Measurements from ENCODE around the gene MAPK14.

DNA sequence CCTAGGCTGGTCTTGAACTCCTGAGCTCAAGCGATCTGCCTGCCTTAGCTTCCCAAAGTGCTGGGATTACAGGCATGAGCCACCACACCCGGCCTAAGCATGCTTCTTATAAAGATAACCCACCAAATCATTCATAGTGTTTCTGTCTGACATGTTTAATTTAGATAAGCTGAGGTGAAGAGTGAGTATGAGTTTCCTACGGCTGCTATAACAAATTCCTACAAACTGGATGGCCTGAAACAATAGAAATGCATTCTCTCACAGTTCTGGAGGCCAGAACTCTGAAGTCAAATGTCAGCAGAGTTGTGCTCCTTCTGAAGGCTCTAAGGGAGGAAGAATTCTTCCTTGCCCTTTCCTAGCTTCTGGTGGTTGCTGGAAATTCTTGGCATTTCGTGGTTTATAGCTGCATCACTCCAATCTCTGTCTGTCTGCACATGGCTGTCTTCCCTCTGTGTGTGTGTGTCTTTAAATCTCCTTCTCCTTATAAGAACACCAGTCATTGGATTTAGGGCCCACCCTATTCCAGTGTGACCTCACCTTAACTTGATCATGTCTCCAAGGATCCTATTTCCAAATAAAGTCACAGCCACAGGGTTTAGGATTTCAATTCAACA lies 132.6 kb downstream of the MAPK14 start:
- no peak for TF ChIP-seq POLR2A (IDR thresholded peaks at IDR 0.05)
- TF ChIP-seq, protein P1, sequence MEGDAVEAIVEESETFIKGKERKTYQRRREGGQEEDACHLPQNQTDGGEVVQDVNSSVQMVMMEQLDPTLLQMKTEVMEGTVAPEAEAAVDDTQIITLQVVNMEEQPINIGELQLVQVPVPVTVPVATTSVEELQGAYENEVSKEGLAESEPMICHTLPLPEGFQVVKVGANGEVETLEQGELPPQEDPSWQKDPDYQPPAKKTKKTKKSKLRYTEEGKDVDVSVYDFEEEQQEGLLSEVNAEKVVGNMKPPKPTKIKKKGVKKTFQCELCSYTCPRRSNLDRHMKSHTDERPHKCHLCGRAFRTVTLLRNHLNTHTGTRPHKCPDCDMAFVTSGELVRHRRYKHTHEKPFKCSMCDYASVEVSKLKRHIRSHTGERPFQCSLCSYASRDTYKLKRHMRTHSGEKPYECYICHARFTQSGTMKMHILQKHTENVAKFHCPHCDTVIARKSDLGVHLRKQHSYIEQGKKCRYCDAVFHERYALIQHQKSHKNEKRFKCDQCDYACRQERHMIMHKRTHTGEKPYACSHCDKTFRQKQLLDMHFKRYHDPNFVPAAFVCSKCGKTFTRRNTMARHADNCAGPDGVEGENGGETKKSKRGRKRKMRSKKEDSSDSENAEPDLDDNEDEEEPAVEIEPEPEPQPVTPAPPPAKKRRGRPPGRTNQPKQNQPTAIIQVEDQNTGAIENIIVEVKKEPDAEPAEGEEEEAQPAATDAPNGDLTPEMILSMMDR (IDR thresholded peaks at IDR 0.05): no peak
